ENCODE results near the gene HNRNPLL.
"Not testable (repeated sequence)": the region's sequence is repeated elsewhere in the genome, so short reads cannot be mapped to it uniquely, and the experiment has no call there.

HNRNPLL gene

DNA sequence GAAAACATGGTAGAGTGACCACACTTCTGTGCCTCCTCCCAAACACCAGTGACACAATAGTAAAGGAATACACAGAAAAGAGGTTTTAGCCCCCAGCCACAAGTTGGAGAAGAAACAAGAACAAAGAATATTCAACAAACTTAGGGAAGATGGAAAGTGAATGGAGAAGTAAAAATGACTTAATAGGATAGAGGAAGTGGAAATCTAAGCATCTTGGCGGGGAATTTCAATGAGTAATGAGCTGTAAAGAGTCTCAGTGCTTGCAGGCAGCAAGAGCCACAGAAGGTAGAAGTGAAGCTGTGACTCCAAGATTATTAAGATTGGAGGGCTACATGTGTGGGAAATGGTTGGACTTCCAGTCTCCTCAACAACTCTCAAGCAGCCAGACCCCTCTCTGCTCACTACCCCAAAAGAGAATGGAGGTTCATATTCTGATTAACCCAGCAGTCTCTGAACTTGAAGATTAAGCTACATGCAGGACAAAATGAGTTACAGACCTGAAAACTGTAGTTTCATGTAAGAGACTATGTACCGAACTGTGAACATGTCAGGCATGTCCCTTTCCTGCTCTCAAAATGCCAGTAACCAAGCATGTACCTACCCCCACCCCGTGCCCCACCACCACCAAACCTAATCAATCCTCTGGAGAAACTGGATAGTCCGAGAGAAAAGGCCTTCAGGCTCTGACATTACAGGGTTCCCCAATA lies 16.9 kb upstream of the HNRNPLL start:
- no peak for DNase-seq

DNA sequence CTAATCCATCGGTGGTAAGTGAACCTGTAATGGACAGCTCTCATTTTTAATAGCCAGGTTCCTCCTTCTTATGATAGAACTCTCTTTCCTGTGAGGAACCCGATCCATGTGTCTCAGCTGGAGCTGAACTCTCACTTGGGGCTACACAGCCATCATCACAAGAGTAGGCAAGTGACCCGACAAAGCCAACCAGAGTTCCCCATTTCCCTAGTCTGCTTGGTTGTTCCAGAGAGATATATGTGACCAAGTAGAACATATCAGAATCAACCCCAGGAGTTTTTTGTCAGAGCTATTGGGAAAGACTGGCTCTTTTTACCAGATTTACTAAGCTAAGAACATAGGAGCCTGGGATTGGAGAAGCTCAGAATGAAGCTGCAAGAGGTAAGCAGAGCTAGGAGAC lies 14.6 kb upstream of the HNRNPLL start:
- no peak for DNase-seq

DNA sequence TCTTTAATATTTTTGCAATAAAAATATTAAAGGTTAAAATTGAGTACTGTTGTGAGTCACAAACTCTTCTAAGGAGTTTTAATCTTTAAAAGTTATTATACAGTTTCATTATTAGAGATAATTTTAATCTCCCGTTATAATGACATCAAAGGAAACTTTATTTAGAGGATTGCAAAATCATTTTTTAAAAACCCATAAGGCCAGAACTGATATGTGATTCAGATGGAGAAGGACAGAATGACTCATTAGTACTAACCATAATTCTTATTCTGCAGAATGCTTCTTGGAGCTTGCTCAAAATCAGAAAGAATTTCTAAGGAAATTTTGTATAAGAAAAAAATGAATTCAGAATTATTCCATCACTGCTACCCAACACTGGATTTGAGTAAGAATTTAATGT lies 12.5 kb upstream of the HNRNPLL start:
- DNase-seq, result no peak

GRCh38 chr2:38613849-38614213 lies 11.1 kb upstream of the HNRNPLL start:
- no peak for DNase-seq

- no peak for DNase-seq
Measured at GRCh38 chr2:38613126-38613848, 10.6 kb upstream of the HNRNPLL start.

DNA sequence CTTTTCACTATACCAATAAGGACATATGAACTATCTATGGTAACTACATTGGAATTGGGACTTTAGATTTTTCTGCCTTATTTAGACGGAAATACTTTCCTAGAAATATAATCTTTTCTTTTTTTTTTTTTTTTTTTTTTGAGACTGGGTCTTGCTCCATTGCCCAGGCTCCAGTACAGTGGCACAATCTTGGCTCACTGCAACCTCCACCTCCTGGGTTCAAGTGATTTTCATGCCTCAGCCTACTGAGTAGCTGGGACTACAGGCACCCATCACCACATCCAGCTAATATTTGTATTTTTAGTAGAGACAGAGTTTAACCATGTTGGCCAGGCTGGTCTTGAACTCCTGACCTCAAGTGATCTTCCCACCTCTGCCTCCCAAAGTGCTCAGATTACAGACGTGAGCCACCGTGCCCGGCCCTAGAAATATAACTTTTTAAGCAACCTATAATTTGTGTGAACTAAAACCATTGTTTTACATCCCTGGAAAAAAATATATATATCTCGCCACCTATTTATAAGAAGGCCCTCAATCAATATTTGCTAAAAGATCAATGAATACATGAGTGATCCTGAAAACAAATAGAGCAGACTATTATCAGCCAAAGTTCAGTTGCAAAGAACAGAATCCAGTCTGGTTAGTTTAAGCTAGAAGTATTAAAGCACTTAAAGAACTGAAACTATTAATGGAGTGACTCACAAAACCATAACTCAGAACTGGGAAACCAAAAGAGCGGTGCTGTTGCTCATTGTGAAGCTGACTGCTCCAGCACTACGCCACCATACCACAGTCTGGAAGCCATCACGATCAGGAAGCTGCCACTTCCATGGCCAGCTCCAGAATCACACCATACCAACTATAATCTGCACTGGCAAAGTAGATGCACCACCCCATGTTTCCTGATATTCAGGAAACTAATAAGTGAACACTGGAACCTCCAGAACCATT lies 8.4 kb upstream of the HNRNPLL start:
- DNase-seq, result peak; percentile 34

DNA sequence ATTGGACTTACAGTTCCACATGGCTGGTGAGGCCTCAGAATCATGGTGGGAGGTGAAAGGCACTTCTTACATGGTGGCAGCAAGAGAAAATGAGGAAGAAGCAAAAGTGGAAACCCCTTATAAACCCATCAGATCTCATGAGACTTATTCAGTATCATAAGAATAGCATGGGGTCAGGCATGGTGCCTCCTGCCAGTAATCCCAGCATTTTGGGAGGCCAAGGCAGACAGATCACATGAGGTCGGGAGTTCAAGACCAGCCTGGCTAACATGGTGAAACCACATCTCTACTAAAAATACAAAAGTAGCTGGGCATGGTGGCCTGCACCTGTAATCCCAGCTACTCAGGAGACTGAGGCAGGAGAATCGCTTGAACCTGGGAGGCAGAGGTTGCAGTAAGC lies 6.5 kb upstream of the HNRNPLL start:
- DNase-seq, result not testable (repeated sequence)

DNA sequence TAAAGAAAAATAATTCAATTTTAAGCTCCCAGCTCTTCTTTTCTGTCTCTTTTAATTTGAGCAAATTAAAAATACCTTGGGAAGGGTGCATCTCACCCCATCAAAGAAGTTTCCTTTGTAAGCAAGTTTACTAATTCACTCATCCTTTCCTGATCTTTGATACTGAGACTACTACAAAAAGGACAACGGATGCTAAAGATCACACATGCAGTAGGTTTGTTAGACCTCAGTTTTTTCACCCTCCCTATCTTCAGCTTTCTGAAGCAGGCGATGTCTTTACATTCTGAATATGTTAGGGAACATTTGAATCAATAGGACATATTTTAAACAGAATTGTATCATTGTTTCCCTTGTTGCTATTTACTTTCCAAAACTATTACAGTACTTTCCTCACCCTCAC lies 6.0 kb upstream of the HNRNPLL start:
- DNase-seq, result no peak

- no peak for DNase-seq
Measured at GRCh38 chr2:38605298-38605830, 2.6 kb upstream of the HNRNPLL start.

- peak; percentile 86 for DNase-seq
Measured at GRCh38 chr2:38603402-38604290, 918 bp upstream of the HNRNPLL start.

- DNase-seq, result no peak
Measured at GRCh38 chr2:38602136-38602731, 494 bp downstream of the HNRNPLL start.

GRCh38 chr2:38601463-38602135 lies 1.1 kb downstream of the HNRNPLL start:
- DNase-seq, result no peak

GRCh38 chr2:38600921-38601455 lies 1.7 kb downstream of the HNRNPLL start:
- DNase-seq, result no peak

- DNase-seq, result no peak
Measured at GRCh38 chr2:38600242-38600891, 2.4 kb downstream of the HNRNPLL start.

- DNase-seq, result peak; percentile 59
Measured at GRCh38 chr2:38599706-38600105, 3.0 kb downstream of the HNRNPLL start.

DNA sequence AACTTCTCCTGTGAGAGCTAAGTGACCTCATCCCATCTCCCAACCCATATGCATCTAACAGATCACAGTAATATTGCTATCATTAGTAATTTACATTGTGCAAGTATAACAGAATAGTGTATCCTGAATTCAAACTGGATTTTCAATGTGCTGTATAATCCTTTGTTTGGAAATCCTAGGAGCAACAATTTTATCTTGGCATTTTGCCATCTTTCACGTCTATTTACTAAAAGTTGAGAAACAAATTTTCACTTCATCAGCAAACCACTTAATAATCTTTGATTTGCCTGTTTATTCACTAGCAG lies 3.8 kb downstream of the HNRNPLL start:
- DNase-seq, result no peak

GRCh38 chr2:38598200-38598990 lies 4.3 kb downstream of the HNRNPLL start:
- no peak for DNase-seq

DNA sequence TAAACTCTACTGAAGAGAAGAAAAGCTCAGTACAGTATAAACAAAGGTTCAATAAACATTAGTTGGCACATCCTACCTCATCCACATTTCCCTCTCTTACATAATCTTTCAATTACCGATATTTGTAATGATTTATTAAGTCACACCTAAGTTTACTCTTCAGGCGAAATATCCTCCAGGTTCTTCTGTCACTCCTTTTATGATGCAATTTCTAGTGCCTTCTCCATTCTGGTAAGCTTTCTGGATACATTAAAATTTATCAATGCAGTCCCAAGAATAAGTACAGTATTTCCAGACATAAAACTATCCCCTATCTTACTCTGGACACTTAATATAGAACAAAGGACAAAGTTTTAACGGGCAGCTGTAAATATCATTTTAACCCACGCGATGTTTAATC lies 5.6 kb downstream of the HNRNPLL start:
- no peak for DNase-seq

GRCh38 chr2:38596229-38596628 lies 6.5 kb downstream of the HNRNPLL start:
- DNase-seq, result no peak

DNA sequence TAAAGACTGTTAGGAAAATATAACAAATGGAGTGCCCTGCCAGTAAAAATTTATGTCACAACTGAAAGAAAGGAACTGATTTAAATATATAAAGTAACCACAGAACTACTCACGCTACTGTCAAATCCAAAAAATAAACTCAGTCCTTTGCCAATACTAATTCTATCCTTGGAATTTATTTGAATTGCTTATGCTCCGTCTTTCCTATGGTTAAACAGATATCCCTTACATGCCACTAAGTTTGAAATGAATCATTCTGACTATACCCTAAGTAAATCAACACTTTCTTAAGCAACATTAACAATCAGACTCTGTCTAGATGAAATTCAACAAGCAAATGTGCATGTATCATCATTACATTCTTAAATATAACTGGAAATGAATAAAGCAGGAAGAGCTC lies 9.8 kb downstream of the HNRNPLL start:
- DNase-seq, result no peak

Measured in CD4-positive, alpha-beta T cell treated with Interleukin-17A for 1 hour (primary cell).